GM12873 (cell line): ENCODE measurements around the gene TMEM101.

Experiments
- CTCF ChIP-seq: IDR thresholded peaks from 2 replicates; pipeline ENCODE4 v1.5.1; 2012; ENCODE audit warnings: low read depth, mild to moderate bottlenecking, moderate library complexity, low read length, control low read depth; ENCODE audit not compliant: insufficient read depth; ENCODE audit errors: missing control alignments

Gene TMEM101

GRCh38 chr17:44033861-44034408 lies 19.2 kb upstream of the TMEM101 start:
- no peak for TF ChIP-seq CTCF

GRCh38 chr17:44030482-44030881 lies 15.7 kb upstream of the TMEM101 start:
- no peak for TF ChIP-seq CTCF

GRCh38 chr17:44029736-44030135 lies 15.0 kb upstream of the TMEM101 start:
- no peak for TF ChIP-seq CTCF

- no peak for TF ChIP-seq CTCF
These were observed 10.1 kb upstream of the TMEM101 start for GRCh38 chr17:44024853-44025252.

GRCh38 chr17:44024271-44024663 lies 9.5 kb upstream of the TMEM101 start:
- TF ChIP-seq CTCF: no peak

GRCh38 chr17:44023545-44024270 lies 8.9 kb upstream of the TMEM101 start:
- no peak for TF ChIP-seq CTCF

- no peak for TF ChIP-seq CTCF
These were observed 7.5 kb upstream of the TMEM101 start for GRCh38 chr17:44022246-44022645.
